GM13976 (cell line): ENCODE data around the gene NR6A1.

ENCODE experiments used
- DNase-seq: peaks from one replicate; pipeline ENCODE4 v3.0.0; 2012; ENCODE audit warnings: low spot score
- in situ Hi-C: fragments of 300-500 bp; cut with MboI; formaldehyde crosslinking; loops from one replicate; pipeline ENCODE4 v1.12.0; 2022; ENCODE audit warnings: low sequenced_read_pairs, mixed read lengths, inconsistent platforms; ENCODE audit not compliant: unreplicated experiment
- TF ChIP-seq, protein P1 (sequence below): IDR thresholded peaks from 2 replicates; pipeline ENCODE4 v1.5.1; 2012; ENCODE audit warnings: borderline replicate concordance, mild to moderate bottlenecking; ENCODE audit not compliant: insufficient read depth; ENCODE audit errors: extremely low read depth, missing control alignments, control extremely low read depth

NR6A1 gene

DNA sequence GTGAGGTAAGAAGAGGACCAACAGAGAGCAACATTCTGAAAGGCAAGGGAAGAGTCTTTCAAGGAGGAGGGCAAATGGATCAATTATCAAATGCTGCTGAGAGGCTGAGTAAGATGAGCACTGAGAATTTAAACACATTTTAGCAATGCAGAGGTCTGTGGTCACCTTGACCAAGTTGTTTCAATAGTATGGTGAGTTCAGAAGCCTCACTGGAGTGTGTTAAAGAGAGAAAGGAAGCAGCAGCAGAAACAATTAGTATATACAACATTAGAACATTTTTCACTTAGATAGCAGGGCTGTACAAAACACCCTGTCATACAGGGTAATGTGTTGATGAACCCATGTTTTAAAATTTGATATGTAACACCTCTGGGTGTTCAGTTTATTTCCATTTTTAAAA lies 131.5 kb downstream of the NR6A1 start:
- TF ChIP-seq, protein P1, sequence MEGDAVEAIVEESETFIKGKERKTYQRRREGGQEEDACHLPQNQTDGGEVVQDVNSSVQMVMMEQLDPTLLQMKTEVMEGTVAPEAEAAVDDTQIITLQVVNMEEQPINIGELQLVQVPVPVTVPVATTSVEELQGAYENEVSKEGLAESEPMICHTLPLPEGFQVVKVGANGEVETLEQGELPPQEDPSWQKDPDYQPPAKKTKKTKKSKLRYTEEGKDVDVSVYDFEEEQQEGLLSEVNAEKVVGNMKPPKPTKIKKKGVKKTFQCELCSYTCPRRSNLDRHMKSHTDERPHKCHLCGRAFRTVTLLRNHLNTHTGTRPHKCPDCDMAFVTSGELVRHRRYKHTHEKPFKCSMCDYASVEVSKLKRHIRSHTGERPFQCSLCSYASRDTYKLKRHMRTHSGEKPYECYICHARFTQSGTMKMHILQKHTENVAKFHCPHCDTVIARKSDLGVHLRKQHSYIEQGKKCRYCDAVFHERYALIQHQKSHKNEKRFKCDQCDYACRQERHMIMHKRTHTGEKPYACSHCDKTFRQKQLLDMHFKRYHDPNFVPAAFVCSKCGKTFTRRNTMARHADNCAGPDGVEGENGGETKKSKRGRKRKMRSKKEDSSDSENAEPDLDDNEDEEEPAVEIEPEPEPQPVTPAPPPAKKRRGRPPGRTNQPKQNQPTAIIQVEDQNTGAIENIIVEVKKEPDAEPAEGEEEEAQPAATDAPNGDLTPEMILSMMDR: no peak
- in situ Hi-C loops: no loop called here
- no peak for DNase-seq

DNA sequence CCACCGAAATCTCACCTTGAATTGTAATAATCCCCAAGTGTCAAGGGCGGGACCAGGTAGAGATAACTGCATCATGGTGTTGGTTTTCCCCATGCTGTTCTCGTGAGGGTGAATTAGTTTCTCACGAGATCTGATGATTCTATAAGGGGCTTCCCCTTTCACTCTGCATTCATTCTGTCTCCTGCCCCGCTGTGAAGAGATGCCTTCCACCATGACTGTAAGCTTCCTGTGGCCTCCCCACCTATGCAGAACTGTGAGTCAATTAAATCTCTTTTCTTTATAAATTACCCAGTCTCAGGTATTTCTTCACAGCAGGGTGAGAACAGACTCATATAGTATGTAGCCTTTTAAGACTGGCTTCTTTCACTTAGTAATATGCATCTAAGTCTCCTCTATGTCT lies 135.8 kb downstream of the NR6A1 start:
- in situ Hi-C loops: no loop called here
- TF ChIP-seq, protein P1: no peak

DNA sequence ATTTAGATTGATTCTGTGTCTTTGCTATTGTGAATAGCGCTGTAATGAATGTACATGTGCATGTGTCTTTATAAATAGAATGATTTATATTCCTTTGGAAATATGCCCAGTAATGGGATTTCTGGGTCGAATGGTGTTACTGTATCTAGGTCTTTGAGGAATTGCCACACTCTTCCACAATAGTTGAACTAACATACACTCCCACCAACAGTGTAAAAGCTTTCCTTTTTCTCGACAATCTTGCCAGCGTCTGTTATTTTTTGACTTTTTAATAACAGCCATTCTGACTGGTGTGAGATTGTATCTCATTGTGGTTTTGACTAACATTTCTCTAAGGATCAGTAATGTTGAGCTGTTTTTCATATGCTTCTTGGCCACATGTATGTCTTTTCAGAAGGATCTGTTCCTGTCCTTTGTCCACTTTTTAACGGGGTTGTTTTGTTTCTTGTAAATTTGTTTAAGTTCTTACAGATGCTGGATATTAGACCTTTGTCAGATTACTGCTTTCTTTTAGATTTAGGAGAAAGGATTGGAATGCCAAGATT lies 139.0 kb downstream of the NR6A1 start:
- TF ChIP-seq, protein P1: no peak
- in situ Hi-C loops: no loop called here

More for the DNA sequence above, 135.8 kb downstream of the NR6A1 start:
- DNase-seq: no peak

DNA sequence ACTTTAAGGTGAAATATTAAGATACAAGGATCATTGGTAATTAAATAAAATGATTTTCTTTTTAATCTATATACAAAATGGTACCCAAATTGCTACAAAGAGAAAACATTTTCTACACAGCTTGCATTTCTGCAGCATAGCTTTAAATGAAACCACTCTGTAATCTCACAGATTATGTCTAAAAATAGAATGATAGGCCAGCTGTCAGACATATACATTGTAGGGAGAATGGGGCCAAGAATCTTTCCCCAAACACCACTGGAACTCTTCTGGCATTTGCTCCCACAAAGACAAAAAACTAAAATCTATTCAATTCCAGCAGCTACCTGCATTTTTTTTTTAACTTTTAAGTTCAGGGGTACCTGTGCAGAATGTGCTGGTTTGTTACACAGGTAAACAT lies 139.8 kb downstream of the NR6A1 start:
- no peak for DNase-seq
- TF ChIP-seq, protein P1: no peak
- in situ Hi-C loops: no loop called here

More for the DNA sequence above, 139.0 kb downstream of the NR6A1 start:
- no peak for DNase-seq

DNA sequence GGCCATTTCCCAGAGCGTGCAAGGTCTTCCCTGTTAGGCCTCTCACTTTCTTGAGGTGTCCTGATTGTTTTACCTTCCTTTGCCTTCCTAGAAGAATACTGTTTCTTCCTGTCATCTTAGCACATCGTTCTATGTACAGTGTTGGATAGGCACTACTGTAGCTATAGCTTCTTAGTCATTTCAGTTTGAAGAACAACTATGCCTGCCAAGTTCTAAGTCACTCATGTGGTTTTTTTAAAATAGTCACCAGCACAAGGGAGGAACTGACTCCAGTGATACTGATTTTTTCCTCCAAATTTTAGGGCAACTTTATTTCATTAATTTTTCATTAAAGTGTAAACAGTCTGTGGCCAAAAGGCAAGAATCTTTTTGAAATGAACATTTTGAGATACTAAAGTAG lies 141.5 kb downstream of the NR6A1 start:
- TF ChIP-seq, protein P1: no peak
- in situ Hi-C loops: no loop called here
- DNase-seq: peak; percentile 39

DNA sequence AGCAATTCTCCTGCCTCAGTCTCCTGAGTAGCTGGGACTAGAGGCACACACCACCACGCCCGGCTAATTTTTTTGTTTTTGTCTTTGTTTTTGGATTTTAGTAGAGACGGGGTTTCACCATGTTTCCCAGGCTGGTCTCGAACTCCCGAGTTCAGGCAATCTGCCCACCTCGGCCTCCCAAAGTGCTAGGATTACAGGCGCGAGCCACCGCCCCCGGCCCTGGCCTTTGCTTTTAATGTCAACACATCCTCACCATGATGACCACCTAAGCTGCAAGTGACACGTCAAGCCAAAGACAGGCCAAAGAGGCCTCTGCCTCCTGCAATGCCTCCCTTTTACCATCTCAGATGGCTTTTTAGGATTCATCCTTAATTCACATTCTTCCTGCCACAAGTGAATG lies 142.4 kb downstream of the NR6A1 start:
- TF ChIP-seq, protein P1: no peak
- in situ Hi-C loops: no loop called here
- no peak for DNase-seq

DNA sequence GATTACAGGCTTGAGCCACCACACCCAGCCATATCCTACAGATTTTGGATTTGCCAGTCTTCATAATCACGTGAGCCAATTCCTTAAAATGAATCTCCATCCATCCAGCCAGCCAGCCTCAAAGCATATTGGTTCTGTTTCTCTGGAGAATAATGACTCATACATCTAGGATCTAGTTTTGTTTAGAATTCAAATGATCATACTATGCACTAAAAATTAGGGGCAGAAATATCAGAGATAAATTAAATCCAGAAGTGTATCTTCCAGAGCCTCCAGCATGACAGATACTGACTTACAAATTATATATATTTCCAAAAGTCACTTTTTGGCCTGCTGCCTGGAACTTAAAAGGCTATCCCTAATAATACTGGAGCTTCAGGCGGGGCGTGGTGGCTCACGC lies 144.8 kb downstream of the NR6A1 start:
- TF ChIP-seq, protein P1: no peak
- in situ Hi-C loops: no loop called here
- no peak for DNase-seq
